ENCODE data around the gene MYO5B. TPM values are rescaled to one million over a fixed set of nuclear protein-coding genes. Genes with fewer than 3 reads are reported as not detected.

Gene MYO5B
- total RNA-seq, 6 experiments from 2014 or later = 0.17 to 0.28 TPM; not detected in 4

DNA sequence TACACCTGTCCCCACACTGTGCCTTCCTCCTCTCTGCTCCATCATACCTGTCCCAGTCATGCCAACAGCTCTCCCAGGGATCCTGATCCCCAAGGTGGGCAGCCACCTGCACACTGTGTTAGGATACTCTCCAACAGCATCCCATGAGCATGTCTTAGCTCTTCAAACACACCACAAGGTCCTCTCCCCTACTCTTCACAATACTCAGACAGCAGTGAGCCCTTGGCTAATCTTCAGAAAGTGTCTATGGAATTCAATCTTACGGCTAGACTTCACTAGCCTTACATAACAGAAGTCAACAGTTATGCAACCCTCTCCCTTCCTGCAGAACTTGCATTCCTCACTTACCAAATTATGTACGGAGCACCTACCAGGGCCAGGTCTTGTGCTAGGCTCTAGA is 79.9 kb downstream of the MYO5B start:
- no peak for DNase-seq
- Mint-ChIP-seq H3K4me3 (no peak overlapping the region), H3K27me3 (ENCODE audit: insufficient read depth) (peaks cover 3% of the 10 kb centered on the region), H3K36me3 (ENCODE audit: low read depth) (no peaks in the 10 kb centered on the region), H3K27ac (no peak overlapping the region), H3K9me3 (peaks cover under 1% of the 10 kb centered on the region; the same call in 1 of the 2 replicates), H3K4me1 (ENCODE audit: low read depth) (no peaks in the 10 kb centered on the region)
- TF ChIP-seq, protein P1, sequence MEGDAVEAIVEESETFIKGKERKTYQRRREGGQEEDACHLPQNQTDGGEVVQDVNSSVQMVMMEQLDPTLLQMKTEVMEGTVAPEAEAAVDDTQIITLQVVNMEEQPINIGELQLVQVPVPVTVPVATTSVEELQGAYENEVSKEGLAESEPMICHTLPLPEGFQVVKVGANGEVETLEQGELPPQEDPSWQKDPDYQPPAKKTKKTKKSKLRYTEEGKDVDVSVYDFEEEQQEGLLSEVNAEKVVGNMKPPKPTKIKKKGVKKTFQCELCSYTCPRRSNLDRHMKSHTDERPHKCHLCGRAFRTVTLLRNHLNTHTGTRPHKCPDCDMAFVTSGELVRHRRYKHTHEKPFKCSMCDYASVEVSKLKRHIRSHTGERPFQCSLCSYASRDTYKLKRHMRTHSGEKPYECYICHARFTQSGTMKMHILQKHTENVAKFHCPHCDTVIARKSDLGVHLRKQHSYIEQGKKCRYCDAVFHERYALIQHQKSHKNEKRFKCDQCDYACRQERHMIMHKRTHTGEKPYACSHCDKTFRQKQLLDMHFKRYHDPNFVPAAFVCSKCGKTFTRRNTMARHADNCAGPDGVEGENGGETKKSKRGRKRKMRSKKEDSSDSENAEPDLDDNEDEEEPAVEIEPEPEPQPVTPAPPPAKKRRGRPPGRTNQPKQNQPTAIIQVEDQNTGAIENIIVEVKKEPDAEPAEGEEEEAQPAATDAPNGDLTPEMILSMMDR (IDR thresholded peaks at IDR 0.05) = no peak

DNA sequence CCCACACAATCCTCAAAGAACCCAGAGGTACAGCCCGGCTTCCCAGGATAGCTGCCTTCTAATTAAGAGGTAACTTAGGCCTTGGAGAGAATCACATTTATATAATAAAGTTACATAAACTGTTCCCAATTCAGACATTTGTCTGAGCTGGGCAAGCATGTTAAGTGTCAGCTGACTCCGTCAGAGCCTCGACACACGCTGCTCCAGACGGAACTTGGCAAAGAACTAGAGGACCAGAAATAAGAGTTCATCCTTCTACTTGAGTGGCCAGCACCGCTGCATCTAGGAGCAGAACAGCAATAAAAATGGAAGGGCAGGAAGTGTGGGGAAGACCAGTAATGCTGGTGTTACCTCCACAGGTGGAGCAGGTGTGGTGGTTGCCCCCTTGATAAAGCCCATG is 80.5 kb downstream of the MYO5B start:
- Mint-ChIP-seq H3K4me1 (ENCODE audit: low read depth) (no peaks in the 10 kb centered on the region), H3K27ac (no peak overlapping the region), H3K9me3 (peaks cover 3% of the 10 kb centered on the region; the same call in 1 of the 2 replicates), H3K4me3 (no peak overlapping the region), H3K36me3 (ENCODE audit: low read depth) (no peaks in the 10 kb centered on the region), H3K27me3 (ENCODE audit: insufficient read depth) (peaks cover 3% of the 10 kb centered on the region)
- TF ChIP-seq, protein P1 (IDR thresholded peaks at IDR 0.05) = no peak
- DNase-seq = no peak

DNA sequence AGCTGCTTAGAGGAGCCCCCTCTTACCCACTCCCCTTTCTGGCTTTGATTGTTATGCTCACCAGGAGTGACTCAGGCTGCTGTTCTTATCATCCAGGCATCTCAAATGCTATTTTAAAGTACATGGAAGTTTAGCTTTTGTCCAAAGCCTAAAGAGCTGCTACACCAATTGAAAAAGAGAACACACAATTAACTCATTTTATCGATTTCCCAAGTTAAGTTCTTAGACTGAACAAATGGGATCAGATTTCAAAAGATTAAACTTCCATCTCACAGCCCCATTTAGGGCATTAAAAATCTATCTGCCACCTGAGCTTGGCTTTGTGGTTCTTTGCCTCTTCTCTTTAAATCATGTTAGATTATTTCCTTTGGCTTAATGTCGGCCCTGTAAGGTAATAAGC is 81.2 kb downstream of the MYO5B start:
- Mint-ChIP-seq H3K4me1 (ENCODE audit: low read depth) (no peaks in the 10 kb centered on the region), H3K27ac (no peak overlapping the region), H3K36me3 (ENCODE audit: low read depth) (no peaks in the 10 kb centered on the region), H3K27me3 (ENCODE audit: insufficient read depth) (peaks cover 3% of the 10 kb centered on the region), H3K4me3 (no peak overlapping the region), H3K9me3 (peaks cover 3% of the 10 kb centered on the region; the same call in 1 of the 2 replicates)
- TF ChIP-seq, protein P1 (IDR thresholded peaks at IDR 0.05) = no peak
- DNase-seq = no peak

DNA sequence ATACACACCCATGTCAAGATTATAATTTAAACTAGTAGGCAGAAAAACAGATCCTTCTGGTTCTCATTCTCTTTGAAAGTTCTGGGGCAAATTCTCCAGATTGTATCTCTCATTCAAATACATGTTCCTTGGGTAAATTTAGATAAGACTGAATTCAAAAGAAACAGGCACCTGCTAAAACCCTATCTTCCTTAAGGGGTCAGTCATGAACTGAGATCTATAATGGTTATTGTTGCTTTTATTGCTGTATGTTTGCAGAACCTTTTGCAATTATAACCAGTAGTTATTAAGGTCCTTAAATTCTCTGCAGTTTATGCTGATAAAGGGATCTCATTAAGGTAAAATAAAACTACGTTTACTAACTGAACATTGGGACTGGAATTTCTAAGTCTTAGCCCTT is 83.5 kb downstream of the MYO5B start:
- no peak for DNase-seq
- peaks cover 3% of the 10 kb centered on the region; the same call in 1 of the 2 replicates for H3K9me3 Mint-ChIP-seq
- no peak overlapping the region for H3K4me3 Mint-ChIP-seq
- no peak overlapping the region for H3K27ac Mint-ChIP-seq
- H3K36me3 Mint-ChIP-seq (ENCODE audit: low read depth) = no peaks in the 10 kb centered on the region
- H3K4me1 Mint-ChIP-seq (ENCODE audit: low read depth) = no peaks in the 10 kb centered on the region
- peaks cover 3% of the 10 kb centered on the region for H3K27me3 Mint-ChIP-seq (ENCODE audit: insufficient read depth)
- TF ChIP-seq, protein P1 (IDR thresholded peaks at IDR 0.05) = no peak

DNA sequence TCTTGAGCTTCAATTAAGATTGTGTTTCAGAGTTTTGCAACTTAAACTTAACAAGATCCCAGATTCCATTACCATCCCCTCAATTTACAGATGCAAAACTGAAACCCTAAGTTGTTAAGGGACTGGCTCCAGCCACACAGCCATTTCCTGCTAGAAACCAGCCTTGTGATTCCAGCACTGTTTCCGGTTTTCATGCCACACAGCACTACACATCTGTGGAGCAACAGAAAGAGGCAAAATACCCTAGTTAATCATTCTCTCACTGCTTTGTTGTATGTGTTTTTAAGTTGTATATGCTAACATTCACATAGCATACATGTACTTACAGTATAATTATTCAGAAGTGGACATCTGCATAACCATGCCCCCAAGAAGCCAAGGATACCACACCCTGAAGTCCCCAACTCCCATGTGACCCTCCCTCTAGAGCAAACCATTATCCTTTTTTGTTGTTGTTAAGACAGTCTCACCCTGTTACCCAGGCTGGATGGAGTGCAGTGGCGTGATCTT is 87.4 kb downstream of the MYO5B start:
- peaks cover 3% of the 10 kb centered on the region; the same call in 1 of the 2 replicates for H3K9me3 Mint-ChIP-seq
- H3K4me1 Mint-ChIP-seq (ENCODE audit: low read depth) = no peaks in the 10 kb centered on the region
- H3K4me3 Mint-ChIP-seq = no peak overlapping the region
- no peaks in the 10 kb centered on the region for H3K36me3 Mint-ChIP-seq (ENCODE audit: low read depth)
- DNase-seq = no peak
- H3K27ac Mint-ChIP-seq = no peak overlapping the region
- peaks cover 4% of the 10 kb centered on the region for H3K27me3 Mint-ChIP-seq (ENCODE audit: insufficient read depth)
- TF ChIP-seq, protein P1 (IDR thresholded peaks at IDR 0.05) = no peak

All from HFFc6 (cell line).